Measurements from ENCODE around the gene IFITM2.
"Not testable (repeated sequence)": the region's sequence is repeated elsewhere in the genome, so short reads cannot be mapped to it uniquely, and the experiment has no call there.

Gene IFITM2

GRCh38 chr11:344836-345578 lies 37.4 kb downstream of the IFITM2 start:
- no peak for DNase-seq
- H3K27ac Mint-ChIP-seq = no peak overlapping the region
- H3K36me3 Mint-ChIP-seq (ENCODE audit: low read depth) = no peaks in the 10 kb centered on the region
- peaks cover 35% of the 10 kb centered on the region for H3K4me1 Mint-ChIP-seq
- no peak overlapping the region for H3K4me3 Mint-ChIP-seq
- H3K9me3 Mint-ChIP-seq = peaks cover 17% of the 10 kb centered on the region
- TF ChIP-seq, protein P1, sequence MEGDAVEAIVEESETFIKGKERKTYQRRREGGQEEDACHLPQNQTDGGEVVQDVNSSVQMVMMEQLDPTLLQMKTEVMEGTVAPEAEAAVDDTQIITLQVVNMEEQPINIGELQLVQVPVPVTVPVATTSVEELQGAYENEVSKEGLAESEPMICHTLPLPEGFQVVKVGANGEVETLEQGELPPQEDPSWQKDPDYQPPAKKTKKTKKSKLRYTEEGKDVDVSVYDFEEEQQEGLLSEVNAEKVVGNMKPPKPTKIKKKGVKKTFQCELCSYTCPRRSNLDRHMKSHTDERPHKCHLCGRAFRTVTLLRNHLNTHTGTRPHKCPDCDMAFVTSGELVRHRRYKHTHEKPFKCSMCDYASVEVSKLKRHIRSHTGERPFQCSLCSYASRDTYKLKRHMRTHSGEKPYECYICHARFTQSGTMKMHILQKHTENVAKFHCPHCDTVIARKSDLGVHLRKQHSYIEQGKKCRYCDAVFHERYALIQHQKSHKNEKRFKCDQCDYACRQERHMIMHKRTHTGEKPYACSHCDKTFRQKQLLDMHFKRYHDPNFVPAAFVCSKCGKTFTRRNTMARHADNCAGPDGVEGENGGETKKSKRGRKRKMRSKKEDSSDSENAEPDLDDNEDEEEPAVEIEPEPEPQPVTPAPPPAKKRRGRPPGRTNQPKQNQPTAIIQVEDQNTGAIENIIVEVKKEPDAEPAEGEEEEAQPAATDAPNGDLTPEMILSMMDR (IDR thresholded peaks at IDR 0.05) = no peak
- peaks cover 3% of the 10 kb centered on the region for H3K27me3 Mint-ChIP-seq (ENCODE audit: low read depth, poor library complexity)

DNA sequence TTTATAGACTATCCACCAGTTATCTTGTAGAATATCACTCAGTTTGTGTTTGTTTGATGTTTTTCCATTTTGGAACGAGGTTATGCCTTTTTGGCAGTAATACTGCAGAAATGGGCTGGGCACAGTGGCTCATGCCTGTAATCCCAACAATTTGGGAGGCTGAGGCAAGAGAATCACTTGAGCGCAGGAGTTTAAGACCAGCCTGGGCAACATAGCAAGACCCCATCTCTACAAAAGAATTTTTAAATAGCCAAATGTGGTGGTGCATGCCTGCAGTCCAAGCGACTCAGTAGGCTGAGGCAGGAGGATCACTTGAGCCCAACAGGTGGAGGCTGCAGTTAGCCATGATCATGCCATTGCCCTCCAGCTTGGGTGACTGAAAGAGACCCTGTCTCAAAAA lies 38.9 kb downstream of the IFITM2 start:
- H3K4me1 Mint-ChIP-seq = peaks cover 36% of the 10 kb centered on the region
- TF ChIP-seq, protein P1 (IDR thresholded peaks at IDR 0.05) = no peak
- H3K9me3 Mint-ChIP-seq = peaks cover 13% of the 10 kb centered on the region
- no peak overlapping the region for H3K4me3 Mint-ChIP-seq
- H3K27me3 Mint-ChIP-seq (ENCODE audit: low read depth, poor library complexity) = peaks cover 9% of the 10 kb centered on the region
- no peaks in the 10 kb centered on the region for H3K36me3 Mint-ChIP-seq (ENCODE audit: low read depth)
- DNase-seq = no peak
- no peak overlapping the region for H3K27ac Mint-ChIP-seq

DNA sequence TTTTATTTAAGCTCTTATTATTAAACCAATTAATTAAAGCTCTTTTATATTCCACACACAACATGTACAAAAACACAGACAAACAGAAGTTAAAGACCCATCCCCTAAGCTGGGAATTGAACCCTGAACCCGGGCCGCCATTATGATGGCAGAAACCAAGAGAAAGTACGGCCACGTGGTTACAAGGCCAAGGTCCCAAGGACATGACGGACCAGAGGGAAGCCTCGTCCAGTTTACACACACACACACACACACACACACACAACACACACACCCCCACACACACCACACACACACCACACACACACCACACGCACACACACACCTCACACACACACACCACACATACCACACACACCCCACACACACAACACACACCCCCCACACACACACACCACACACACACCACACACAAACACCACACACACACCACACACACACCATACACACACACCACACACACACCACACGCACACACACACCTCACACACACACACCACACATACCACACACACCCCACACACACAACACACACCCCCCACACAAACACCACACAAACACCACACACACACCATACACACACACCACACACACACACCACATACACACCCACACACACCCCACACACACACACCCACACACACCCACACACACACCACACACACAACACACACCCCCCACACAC lies 41.8 kb downstream of the IFITM2 start:
- DNase-seq; H3K4me3 Mint-ChIP-seq; H3K36me3 Mint-ChIP-seq (ENCODE audit: low read depth); H3K27ac Mint-ChIP-seq; H3K9me3 Mint-ChIP-seq: not testable (repeated sequence)
- H3K4me1 Mint-ChIP-seq = peaks cover 51% of the 10 kb centered on the region
- H3K27me3 Mint-ChIP-seq (ENCODE audit: low read depth, poor library complexity) = peaks cover 11% of the 10 kb centered on the region

DNA sequence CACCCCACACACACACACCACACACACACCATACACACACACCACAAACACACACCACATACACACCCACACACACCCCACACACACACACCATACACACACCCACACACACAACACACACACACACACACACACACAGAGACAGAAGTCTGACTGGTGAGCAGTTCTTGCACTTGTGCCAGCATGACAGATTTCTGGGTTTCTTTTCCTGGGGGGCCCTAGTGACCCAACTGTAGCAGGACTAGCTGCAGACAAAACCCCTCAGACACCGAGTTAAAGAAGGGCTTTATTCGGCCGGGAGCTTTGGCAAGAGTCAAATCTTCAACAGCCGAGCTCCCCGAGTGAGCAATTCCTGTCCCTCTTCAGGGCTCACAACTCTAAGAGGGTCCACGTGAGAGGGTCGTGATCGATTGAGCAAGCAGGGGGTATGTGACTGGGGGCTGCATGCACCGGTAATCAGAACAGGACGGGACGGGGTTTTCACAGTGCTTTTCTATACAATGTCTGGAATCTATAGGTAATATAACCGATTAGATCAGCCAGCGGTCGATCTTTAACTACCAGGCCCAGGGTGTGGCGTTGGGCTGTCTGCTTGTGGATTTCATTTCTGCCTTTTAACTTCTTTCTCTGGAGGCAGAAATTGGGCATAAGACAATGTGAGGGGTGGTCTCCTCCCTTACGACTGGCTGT lies 42.6 kb downstream of the IFITM2 start:
- peaks cover 56% of the 10 kb centered on the region for H3K4me1 Mint-ChIP-seq

GRCh38 chr11:350723-351255 lies 43.2 kb downstream of the IFITM2 start:
- peaks cover 3% of the 10 kb centered on the region for H3K9me3 Mint-ChIP-seq
- H3K27ac Mint-ChIP-seq = no peak overlapping the region
- DNase-seq = no peak

More for the DNA sequence above, 42.6 kb downstream of the IFITM2 start:
- DNase-seq; H3K9me3 Mint-ChIP-seq; H3K36me3 Mint-ChIP-seq (ENCODE audit: low read depth): not testable (repeated sequence)
- Mint-ChIP-seq H3K27me3 (ENCODE audit: low read depth, poor library complexity) (peaks cover 11% of the 10 kb centered on the region), H3K27ac (peak overlapping the region; percentile 84), H3K4me3 (peak overlapping the region; percentile 18)

DNA sequence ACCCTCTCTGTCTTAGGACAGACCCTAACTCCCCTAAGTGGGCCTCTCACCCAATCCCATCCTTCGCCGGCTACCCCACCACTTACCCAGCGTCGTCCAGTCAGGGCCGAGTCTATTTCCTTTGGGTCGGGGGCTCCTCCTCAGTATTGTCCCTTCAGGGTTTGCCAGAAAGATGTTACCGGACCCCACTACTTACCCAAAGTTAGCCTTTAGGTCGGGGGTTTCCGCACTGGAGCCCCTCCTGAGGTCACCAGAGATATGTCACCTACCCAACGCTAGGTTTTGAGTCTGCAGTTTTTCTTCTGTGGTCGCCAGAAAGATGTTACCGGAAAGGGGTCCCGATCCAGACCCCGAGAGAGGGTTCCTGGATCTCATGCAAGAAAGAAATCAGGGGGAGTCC lies 43.8 kb downstream of the IFITM2 start:
- Mint-ChIP-seq H3K27ac (no peak overlapping the region), H3K4me3 (no peak overlapping the region), H3K4me1 (peaks cover 59% of the 10 kb centered on the region), H3K36me3 (ENCODE audit: low read depth) (no peaks in the 10 kb centered on the region), H3K9me3 (peaks cover 3% of the 10 kb centered on the region), H3K27me3 (ENCODE audit: low read depth, poor library complexity) (peaks cover 11% of the 10 kb centered on the region)
- TF ChIP-seq, protein P1 (IDR thresholded peaks at IDR 0.05) = no peak
- no peak for DNase-seq

More at GRCh38 chr11:350723-351255, 43.2 kb downstream of the IFITM2 start:
- Mint-ChIP-seq H3K4me1 (peaks cover 59% of the 10 kb centered on the region), H3K27me3 (ENCODE audit: low read depth, poor library complexity) (peaks cover 11% of the 10 kb centered on the region), H3K4me3 (no peak overlapping the region), H3K36me3 (ENCODE audit: low read depth) (no peaks in the 10 kb centered on the region)
- TF ChIP-seq, protein P1 (IDR thresholded peaks at IDR 0.05) = no peak

Measured in nephron progenitor cell (in vitro differentiated cells).